ENCODE results near the gene GRIK5. TPM values are rescaled to one million over a fixed set of nuclear protein-coding genes. Genes with fewer than 3 reads are reported as not detected.

GRIK5 gene
- total RNA-seq, 1 experiment from 2014 or later: 43.1 TPM

- Histone ChIP-seq H2BK15ac (ENCODE audit: low read depth, low read length) (no peak overlapping the region), H4K91ac (ENCODE audit: insufficient read length, low read depth, low read length) (no peak overlapping the region), H3K4me1 (ENCODE audit: insufficient read depth, low read length) (no peaks in the 10 kb centered on the region), H2BK120ac (ENCODE audit: low read depth, low read length, poor library complexity, severe bottlenecking) (no peak overlapping the region), H4K8ac (replicated peaks; ENCODE audit: insufficient read length, low read depth, low read length) (no peak overlapping the region), H3K4ac (ENCODE audit: low read depth, low read length) (no peak overlapping the region), H3K27ac (ENCODE audit: insufficient read length, low read depth, low read length) (no peak overlapping the region), H2AFZ (ENCODE audit: low read length) (no peak overlapping the region), H4K5ac (ENCODE audit: insufficient read length, low read depth, low read length) (no peak overlapping the region), H3K27me3 (ENCODE audit: insufficient read depth, low read length) (no peaks in the 10 kb centered on the region), H3K56ac (ENCODE audit: insufficient read length, low read depth, low read length) (no peak overlapping the region), H3K14ac (ENCODE audit: insufficient read depth, low read length) (no peak overlapping the region), H3T11ph (ENCODE audit: low read length) (no peak overlapping the region), H2BK20ac (ENCODE audit: low read depth, low read length, poor library complexity, severe bottlenecking) (no peak overlapping the region), H3K9ac (ENCODE audit: extremely low read depth, insufficient read length, low read length) (no peak overlapping the region), H3K79me1 (ENCODE audit: insufficient read depth, low read depth, low read length, poor library complexity, severe bottlenecking) (no peaks in the 10 kb centered on the region), H3K9me3 (ENCODE audit: control insufficient read depth, low read depth, low read length) (no peaks in the 10 kb centered on the region), H4K20me1 (ENCODE audit: control insufficient read depth, insufficient read depth, insufficient read length) (no peaks in the 10 kb centered on the region), H3K18ac (ENCODE audit: insufficient read length, low read depth, low read length) (no peak overlapping the region), H3K79me2 (ENCODE audit: insufficient read depth, low read length) (no peaks in the 10 kb centered on the region), H3K4me2 (ENCODE audit: insufficient read depth, insufficient read length, low read length) (no peak overlapping the region), H2BK12ac (ENCODE audit: insufficient read length, low read depth, low read length) (no peak overlapping the region), H3K23ac (ENCODE audit: insufficient read length, low read depth, low read length) (no peak overlapping the region), H2AK5ac (ENCODE audit: insufficient read length, low read length) (no peak overlapping the region), H3K23me2 (ENCODE audit: insufficient read length, low read depth, low read length, poor library complexity, severe bottlenecking) (no peaks in the 10 kb centered on the region), H2BK5ac (ENCODE audit: insufficient read length, low read length) (no peak overlapping the region)
- Mint-ChIP-seq H3K4me3 (no peak overlapping the region), H3K36me3 (ENCODE audit: insufficient read depth in 1 of 3, low read depth in 3 of 3) (peaks cover 9 to 13% (median 10%) of the 10 kb centered on the region in 3 experiments), H3K27me3 (ENCODE audit: low read depth) (peaks cover 3% of the 10 kb centered on the region), H3K4me1 (peaks cover 14 to 42% of the 10 kb centered on the region in 2 experiments), H3K9me3 (no peaks in the 10 kb centered on the region), H3K27ac (no peak overlapping the region; a peak in 1 of 7 replicates)
- no peak for DNase-seq
- no peak for TF ChIP-seq CTCF (conservative IDR thresholded peaks at IDR 0.05)
- WGBS (ENCODE audit: extremely low coverage, insufficient read length, low lambda C conversion rate): no CpG with 5 or more reads among the region's 9 CpGs
Measured at GRCh38 chr19:42086188-42086736, 16.3 kb upstream of the GRIK5 start.

All from H9 (cell line).